Pancreas (tissue), 10 donors: Measurements from ENCODE around the gene ATXN1L. TPM values are rescaled to one million over a fixed set of nuclear protein-coding genes. Genes with fewer than 3 reads are reported as not detected.
A peak's percentile ranks its signal among the peaks of the same experiment; 100 is the strongest.

Experiments used
- ATAC-seq, 4 donors: fragments of 200-7000 bp; cut with Tn5 transposase; one replicate each; pipeline versions ENCODE4 v1.8.0 to v1.9.1; 2020; ENCODE audit warnings: mild to moderate bottlenecking in 4 of 4, moderate library complexity in 4 of 4
- DNase-seq, 6 donors: peaks; one replicate each; pipeline ENCODE4 v3.0.0-alpha.2; 2020
- FAIRE-seq: peaks from 2 replicates; lab custom pipeline; 2012; peaks lifted over from hg19 to GRCh38; lab: Jason Lieb, UNC
- H3K27ac ChIP-seq, 4 donors: fragments of 200-600 bp; sonication (generic); 1 replicate in 3 of 4; 2 replicates in 1 of 4; pipeline versions ENCODE4 v1.5.0 to v1.8.0; 2020
- H3K27me3 ChIP-seq, 4 donors: fragments of 200-600 bp; one replicate each; pipeline ENCODE4 v1.8.0; 2021
- H3K36me3 ChIP-seq, 3 donors: fragments of 200-600 bp; sonication (generic) in 1 of 3; one replicate each; pipeline versions ENCODE4 v1.5.0 to v1.8.0; 2020 to 2021
- H3K4me1 ChIP-seq, 3 donors: fragments of 200-600 bp; one replicate each; pipeline ENCODE4 v1.8.0; 2021
- H3K4me3 ChIP-seq, 4 donors: fragments of 200-600 bp; sonication (generic) in 2 of 4; one replicate each; pipeline versions ENCODE4 v1.5.0 to v1.8.0; 2020 to 2021
- H3K9me3 ChIP-seq, 4 donors: fragments of 200-600 bp; one replicate each; pipeline ENCODE4 v1.8.0; 2021
- CTCF ChIP-seq, 4 donors: fragments of 200-600 bp; sonication (generic) in 3 of 4; IDR thresholded peaks; one replicate each; pipeline versions ENCODE4 v1.5.0 to v1.8.0; 2021; ENCODE audit warnings: antibody characterized with exemption in 4 of 4
- WGBS, 2 donors: extraction: QIAGEN DNeasy Blood & Tissue Kit; methylation state at CpG; one replicate each; pipeline ENCODE4 v1.1.7; 2013; 5-methylcytosine and 5-hydroxymethylcytosine counted together
- intact Hi-C, 3 donors: fragments of 100-400 bp; cut with DNase I; formaldehyde crosslinking; loops; one replicate each; pipeline versions ENCODE4 v1.11.1 to v1.14.2; 2022
- polyA plus RNA-seq, 2 donors: library from polyadenylated mRNA; stranded (reverse); fragments of 200-250 nt; gene quantifications; one replicate each; pipeline ENCODE4 v1.2.3, GENCODE V29; 2013
- total RNA-seq, 6 donors: library from RNA; stranded (reverse); fragmentation: NEBNext Ultra II Directional in 4 of 6; extraction: Animal tissue kit (Norgen Biotek cat#: 25700) in 4 of 6; gene quantifications; one replicate each; pipeline versions ENCODE4 v1.2.1 to v1.2.4, GENCODE V29; 2021 to 2023
- donor health status: healthy with polysubstance abuse.
- donor health status: DM: no; HTN: no; CAD: no; lungs with moderate emphysema.
- donor health status: DM: no; HTN: no; CAD: no.
- donor health status: control.
- donor health status: control.
- donor health status: Bipolar disorder and iron deficiency.
- donor health status: DM: yes; HTN: yes; CAD: no.
- donor health status: DM: no; HTN: no; CAD: no.
- donor health status: DM: no; HTN: no; CAD: no.
- donor health status: DM: yes; HTN: yes; CAD: no.

The ATXN1L gene
- total and polyA plus RNA-seq, 8 donors: 5.5 to 17.4 (median 11.6) TPM

DNA sequence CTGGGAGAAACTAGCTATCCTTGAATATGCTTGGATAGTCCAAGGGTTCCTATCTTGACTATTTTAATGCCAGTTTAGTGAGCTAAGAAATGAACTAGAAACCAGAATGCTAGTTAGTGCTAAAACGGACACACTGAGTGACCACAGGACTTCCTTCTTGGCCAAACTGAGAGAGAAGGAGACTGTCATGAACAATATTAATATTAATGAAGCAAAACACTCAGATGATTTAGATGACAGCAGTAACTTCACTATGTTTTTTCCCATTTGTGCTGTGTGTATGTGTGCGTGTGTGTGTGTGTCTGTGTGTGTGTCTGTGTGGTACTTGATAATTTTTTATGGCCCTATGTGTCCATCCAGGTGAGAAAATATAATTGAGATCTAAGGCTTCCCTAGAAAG is 2.2 kb upstream of the ATXN1L start:
- H3K4me3 ChIP-seq: no peak overlapping the region
- intact Hi-C loops: no loop called here
- no peak for FAIRE-seq
- no peak for TF ChIP-seq CTCF (IDR thresholded peaks at IDR 0.05)
- H3K36me3 ChIP-seq: peaks cover 0 to 4% (median 2%) of the 10 kb centered on the region in 3 donors
- H3K27me3 ChIP-seq: no peaks in the 10 kb centered on the region
- no peak for ATAC-seq
- no peak overlapping the region for H3K27ac ChIP-seq
- no peak for DNase-seq
- 62 to 63% methylated on average over 2 of the region's 2 CpGs for WGBS, 2 donors
- H3K4me1 ChIP-seq: peaks cover 0 to 8% (median 6%) of the 10 kb centered on the region in 3 donors
- H3K9me3 ChIP-seq: no peaks in the 10 kb centered on the region

GRCh38 chr16:71846431-71846830 is 655 bp downstream of the ATXN1L start:
- Histone ChIP-seq H3K4me3 (peak overlapping the region; percentile 69 to 99 (median 99)), H3K9me3 (no peaks in the 10 kb centered on the region), H3K27ac (peak overlapping the region; percentile 82 to 90 (median 85)), H3K36me3 (peaks cover 3 to 20% (median 5%) of the 10 kb centered on the region in 3 donors), H3K27me3 (no peaks in the 10 kb centered on the region), H3K4me1 (peaks cover 0 to 8% (median 6%) of the 10 kb centered on the region in 3 donors)
- 0 to 1% methylated on average over 20 of the region's 20 CpGs for WGBS, 2 donors
- DNase-seq (no peak), ATAC-seq (peak; percentile 2 to 7 (median 5)), FAIRE-seq (no peak)
- no peak for TF ChIP-seq CTCF (IDR thresholded peaks at IDR 0.05)
- intact Hi-C loops: no loop called here

DNA sequence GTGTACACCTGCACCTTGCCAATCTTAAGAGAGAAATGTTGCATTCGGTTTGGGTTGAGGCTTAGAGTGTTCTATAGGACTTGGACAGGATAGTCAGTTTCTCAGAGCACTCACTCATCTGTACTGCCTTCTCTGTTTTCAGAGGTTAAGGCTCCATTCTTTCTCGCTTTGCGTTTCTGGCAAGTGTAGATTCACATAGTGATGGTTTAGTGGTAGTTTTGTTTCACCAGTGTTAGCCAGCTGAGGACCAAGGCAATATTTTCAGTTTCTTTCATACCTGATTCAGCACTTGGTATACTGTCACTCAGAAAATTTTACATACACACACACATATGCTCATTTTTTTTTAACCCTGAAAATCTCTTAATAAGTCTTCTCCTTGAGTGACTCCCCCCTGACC is 1.3 kb downstream of the ATXN1L start:
- intact Hi-C loops: no loop called here
- Histone ChIP-seq H3K4me3 (peak overlapping the region in 2 of 4 donors; percentile 69 to 99), H3K27me3 (no peaks in the 10 kb centered on the region), H3K27ac (no peak overlapping the region), H3K4me1 (peaks cover 0 to 8% (median 6%) of the 10 kb centered on the region in 3 donors), H3K36me3 (peaks cover 5 to 25% (median 7%) of the 10 kb centered on the region in 3 donors), H3K9me3 (no peaks in the 10 kb centered on the region)
- ATAC-seq: no peak
- no peak for FAIRE-seq
- TF ChIP-seq CTCF (IDR thresholded peaks at IDR 0.05): no peak
- DNase-seq: no peak
- 38 to 46% methylated on average over 3 of the region's 3 CpGs for WGBS, 2 donors

GRCh38 chr16:71848622-71849021 is 2.8 kb downstream of the ATXN1L start:
- FAIRE-seq: no peak
- Histone ChIP-seq H3K4me1 (peaks cover 0 to 13% (median 6%) of the 10 kb centered on the region in 3 donors), H3K27me3 (no peaks in the 10 kb centered on the region), H3K27ac (no peak overlapping the region), H3K4me3 (no peak overlapping the region), H3K9me3 (no peaks in the 10 kb centered on the region), H3K36me3 (peaks cover 5 to 25% (median 7%) of the 10 kb centered on the region in 3 donors)
- ATAC-seq: no peak
- intact Hi-C loops: no loop called here
- WGBS, 2 donors: 88 to 90% methylated on average over 6 of the region's 6 CpGs
- DNase-seq: no peak
- no peak for TF ChIP-seq CTCF (IDR thresholded peaks at IDR 0.05)

DNA sequence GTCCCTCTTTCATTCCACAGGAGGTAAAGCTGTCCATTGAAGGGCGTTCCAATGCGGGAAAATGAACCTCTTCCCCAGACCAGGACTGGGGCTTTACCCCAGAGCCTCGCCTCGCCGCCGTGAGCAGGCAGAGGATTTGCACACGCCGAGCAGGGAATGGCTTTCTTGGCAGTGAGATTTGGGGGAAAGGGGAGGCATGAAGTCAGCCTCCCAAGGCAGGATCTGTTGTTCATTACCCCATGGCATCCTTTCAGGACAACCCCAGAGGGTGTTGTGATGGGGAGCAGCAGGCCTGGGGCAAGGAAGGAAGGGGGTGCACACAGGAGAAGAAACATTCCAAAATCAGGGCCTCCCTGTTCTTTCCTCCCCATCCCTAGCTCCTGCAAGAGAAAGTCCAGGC is 6.0 kb downstream of the ATXN1L start:
- no peak overlapping the region for H3K4me3 ChIP-seq
- FAIRE-seq (no peak), DNase-seq (no peak), ATAC-seq (no peak)
- peaks cover 5 to 25% (median 7%) of the 10 kb centered on the region in 3 donors for H3K36me3 ChIP-seq
- no peaks in the 10 kb centered on the region for H3K27me3 ChIP-seq
- no peak for TF ChIP-seq CTCF (IDR thresholded peaks at IDR 0.05)
- 94 to 97% methylated on average over 8 of the region's 8 CpGs for WGBS, 2 donors
- peaks cover 0 to 11% (median 4%) of the 10 kb centered on the region in 3 donors for H3K4me1 ChIP-seq
- no peaks in the 10 kb centered on the region for H3K9me3 ChIP-seq
- intact Hi-C loops: no loop called here
- H3K27ac ChIP-seq: no peak overlapping the region
